WTC11 (cell line): ENCODE measurements around the gene RPL36A. TPM values are rescaled to one million over a fixed set of nuclear protein-coding genes. Genes with fewer than 3 reads are reported as not detected.

ENCODE experiments used
- ATAC-seq: fragments of 200-7000 bp; cut with Tn5 transposase; 2 replicates; pipeline ENCODE4 v1.10.0; 2021; ENCODE audit warnings: mild to moderate bottlenecking, moderate library complexity
- Bru-seq: library from RNA; stranded (reverse); fragments of 400-500 nt; gene quantifications from one replicate; lab custom pipeline; 2021; lab: Mats Ljungman, UMichigan
- CTCF ChIA-PET: fragments of 300-600 bp; sonication (Branson Sonifier 250); formaldehyde crosslinking; loops from one replicate; lab custom pipeline; 2021; ENCODE audit warnings: antibody characterized with exemption; lab: Charles Lee
- POLR2A ChIA-PET: fragments of 350-600 bp; sonication (Branson Sonifier 250); formaldehyde crosslinking; loops from one replicate; lab custom pipeline; 2021; ENCODE audit warnings: antibody characterized with exemption; lab: Charles Lee
- DNase-seq: peaks from one replicate; pipeline ENCODE4 v3.0.0; 2021; ENCODE audit warnings: low spot score
- H3K27ac Mint-ChIP-seq: 2 replicates; pipeline ENCODE4 v1.8.0; 2021; ENCODE audit warnings: mixed read lengths
- H3K27me3 Mint-ChIP-seq: 2 replicates; pipeline ENCODE4 v1.8.0; 2021; ENCODE audit warnings: low read depth, mild to moderate bottlenecking, moderate library complexity, mixed read lengths
- H3K36me3 Mint-ChIP-seq: 2 replicates; pipeline ENCODE4 v1.8.0; 2021; ENCODE audit warnings: mixed read lengths
- H3K4me1 Mint-ChIP-seq: 2 replicates; pipeline ENCODE4 v1.8.0; 2022; ENCODE audit warnings: mixed read lengths
- H3K4me3 Mint-ChIP-seq: 2 replicates; pipeline ENCODE4 v1.8.0; 2021; ENCODE audit warnings: mild to moderate bottlenecking, moderate library complexity, mixed read lengths
- H3K9me3 Mint-ChIP-seq: 2 replicates; pipeline ENCODE4 v1.8.0; 2021; ENCODE audit warnings: mixed read lengths
- CREB1 ChIP-seq: sonication (generic); formaldehyde crosslinking; IDR thresholded peaks from 2 replicates; pipeline ENCODE4 v1.8.0; 2023; ENCODE audit warnings: mild to moderate bottlenecking, missing genetic modification reagents
- JAZF1 ChIP-seq: fragments of 250-450 bp; sonication (Bioruptor Pico); IDR thresholded peaks from 2 replicates; pipeline ENCODE4 v1.9.0; 2021; ENCODE audit warnings: moderate library complexity, mild to moderate bottlenecking, inconsistent platforms
- KAT7 ChIP-seq: sonication (generic); formaldehyde crosslinking; IDR thresholded peaks from 2 replicates; pipeline ENCODE4 v1.8.1; 2023; ENCODE audit warnings: missing genetic modification reagents, mild to moderate bottlenecking, borderline replicate concordance
- MXD4 ChIP-seq: fragments of 250-450 bp; sonication (Bioruptor Pico); IDR thresholded peaks from 2 replicates; pipeline ENCODE4 v1.8.0; 2021; ENCODE audit warnings: mild to moderate bottlenecking, moderate library complexity, borderline replicate concordance
- PRRX2 ChIP-seq: fragments of 250-450 bp; sonication (Bioruptor Pico); IDR thresholded peaks from 2 replicates; pipeline ENCODE4 v1.8.0; 2021; ENCODE audit warnings: mild to moderate bottlenecking
- RELA ChIP-seq: sonication (generic); formaldehyde crosslinking; IDR thresholded peaks from 2 replicates; pipeline ENCODE4 v1.8.1; 2022; ENCODE audit warnings: missing genetic modification reagents, mild to moderate bottlenecking, borderline replicate concordance
- SMAD4 ChIP-seq: sonication (generic); formaldehyde crosslinking; IDR thresholded peaks from 2 replicates; pipeline ENCODE4 v1.8.0; 2022; ENCODE audit warnings: mild to moderate bottlenecking, missing genetic modification reagents
- ZNF232 ChIP-seq: sonication (generic); formaldehyde crosslinking; IDR thresholded peaks from 2 replicates; pipeline ENCODE4 v1.8.0; 2022; ENCODE audit warnings: mild to moderate bottlenecking, missing genetic modification reagents
- ZNF671 ChIP-seq: fragments of 250-450 bp; sonication (Bioruptor Pico); IDR thresholded peaks from 2 replicates; pipeline ENCODE4 v1.8.0; 2021; ENCODE audit warnings: mild to moderate bottlenecking
- long read RNA-seq, 3 experiments: library from RNA in 1 of 3; library from capped mRNA in 1 of 3; library from polyadenylated mRNA in 1 of 3; unstranded in 2 of 3; stranded (forward) in 1 of 3; transcript quantifications; one replicate each; pipeline ENCODE4 v2.0.0, GENCODE V29; 2021
- total RNA-seq: library from RNA; stranded (reverse); gene quantifications from 3 replicates; pipeline ENCODE4 v1.2.3, GENCODE V29; 2021
- TF ChIP-seq, protein P1 (sequence below): sonication (generic); formaldehyde crosslinking; IDR thresholded peaks from 2 replicates; pipeline ENCODE4 v1.8.1; 2023; ENCODE audit warnings: mild to moderate bottlenecking, missing genetic modification reagents, moderate library complexity
- TF ChIP-seq, protein P2 (sequence below): sonication (generic); formaldehyde crosslinking; IDR thresholded peaks from 2 replicates; pipeline ENCODE4 v1.8.1; 2022; ENCODE audit warnings: low read depth, missing genetic modification reagents, borderline replicate concordance
- TF ChIP-seq, protein P3 (sequence below): sonication (generic); formaldehyde crosslinking; IDR thresholded peaks from 2 replicates; pipeline ENCODE4 v1.8.1; 2022; ENCODE audit warnings: mild to moderate bottlenecking, missing genetic modification reagents, moderate library complexity, borderline replicate concordance
- TF ChIP-seq, protein P4 (sequence below): fragments of 250-450 bp; sonication (Bioruptor Pico); IDR thresholded peaks from 2 replicates; pipeline ENCODE4 v1.9.0; 2021; ENCODE audit warnings: mild to moderate bottlenecking, borderline replicate concordance
- TF ChIP-seq, protein P5 (sequence below): fragments of 250-450 bp; sonication (Bioruptor Pico); IDR thresholded peaks from 2 replicates; pipeline ENCODE4 v1.9.0; 2021; ENCODE audit warnings: mild to moderate bottlenecking
- TF ChIP-seq, protein P6 (sequence below): sonication (generic); formaldehyde crosslinking; IDR thresholded peaks from 2 replicates; pipeline ENCODE4 v1.8.0; 2022; ENCODE audit warnings: mild to moderate bottlenecking, missing genetic modification reagents
- TF ChIP-seq, protein P7 (sequence below): sonication (generic); formaldehyde crosslinking; IDR thresholded peaks from 2 replicates; pipeline ENCODE4 v1.8.1; 2023; ENCODE audit warnings: mild to moderate bottlenecking, missing genetic modification reagents
- TF ChIP-seq, protein P8 (sequence below): fragments of 250-450 bp; sonication (Bioruptor Pico); IDR thresholded peaks from 2 replicates; pipeline ENCODE4 v1.9.0; 2021; ENCODE audit warnings: mild to moderate bottlenecking
- TF ChIP-seq, protein P9 (sequence below): sonication (generic); formaldehyde crosslinking; IDR thresholded peaks from 2 replicates; pipeline ENCODE4 v1.8.0; 2023; ENCODE audit warnings: missing genetic modification reagents

The RPL36A gene
- 320 to 429 TPM (median 409 TPM) in 3 replicates for total RNA-seq
- percentile 99 among the genes with signal in this experiment for Bru-seq, nascent RNA
- long read RNA-seq, experiment 1, transcript RPL36A-203 (5 exons, 910 nt): major isoform, 170 of 191 reads
- long read RNA-seq, experiment 1, partial matches to known transcripts: 8 of 191 reads
- long read RNA-seq, experiment 1, other reads (novel, unspliced or antisense): 3 of 191 reads
- long read RNA-seq, experiment 2, transcript RPL36A-205 (4 exons, 710 nt): minor isoform, 9 of 85 reads
- long read RNA-seq, experiment 2, transcript RPL36A-203 (5 exons, 910 nt): major isoform, 66 of 85 reads
- long read RNA-seq, experiment 2, partial matches to known transcripts: 1 of 85 reads
- long read RNA-seq, experiment 2, other reads (novel, unspliced or antisense): 4 of 85 reads
- long read RNA-seq, experiment 3, transcript RPL36A-204 (3 exons, 2,240 nt): major isoform, 8 of 18 reads
- long read RNA-seq, experiment 3, partial matches to known transcripts: 9 of 18 reads
- long read RNA-seq, experiment 3, other reads (novel, unspliced or antisense): 1 of 18 reads

DNA sequence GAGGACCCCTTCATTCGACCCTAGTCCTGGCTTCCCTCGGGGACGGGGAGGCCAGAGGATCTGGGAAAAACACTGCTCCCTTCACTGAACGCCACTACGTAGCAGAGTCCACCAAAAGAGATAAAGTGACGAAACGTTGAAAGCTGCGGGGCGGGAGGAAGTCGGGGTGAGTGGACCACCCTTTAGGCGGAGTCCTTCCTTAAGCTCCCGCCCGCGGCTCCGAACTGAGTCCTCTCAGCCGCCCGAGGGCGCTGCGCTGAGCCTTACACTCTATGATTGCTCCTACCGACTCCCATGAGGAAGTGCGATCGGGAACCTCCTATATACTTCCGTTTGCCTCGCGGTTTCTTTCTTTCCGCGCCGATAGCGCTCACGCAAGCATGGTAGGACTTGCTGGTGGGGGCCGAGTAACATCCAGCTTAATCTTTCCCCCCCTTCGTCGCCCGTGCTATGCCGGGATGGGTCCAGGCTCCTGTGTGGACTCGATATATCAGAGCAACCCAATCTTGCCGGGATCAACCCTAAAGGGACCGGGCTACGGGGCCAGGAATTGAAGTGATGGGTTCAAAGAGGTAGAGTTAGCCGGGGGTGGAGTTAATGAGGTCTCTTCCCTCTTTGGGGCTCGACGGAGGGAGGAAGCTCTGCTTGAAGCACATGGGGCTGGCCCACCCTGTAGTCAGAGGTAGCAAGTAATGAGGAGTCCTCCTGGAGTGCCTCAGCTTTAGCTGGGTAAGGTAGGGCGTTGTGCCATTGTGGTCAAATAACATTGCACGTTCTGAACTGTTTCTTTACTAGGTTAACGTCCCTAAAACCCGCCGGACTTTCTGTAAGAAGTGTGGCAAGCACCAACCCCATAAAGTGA, at the start of gene RPL36A:
TSS of gene RPL36A (plus strand) at position 348 of the 862 bp plus-strand sequence. CDS start at position 381, 33 bp downstream.
- ChIA-PET CTCF (interaction anchor here (0.7 to 1.2 kb wide), 4 partner anchors 13 to 42 kb away, joined by 3 to 4 read pairs (median 3); partner anchors contain the start of gene TIMM8A), POLR2A (interaction anchor here (0.6 to 1.2 kb wide), 8 partner anchors 13 to 43 kb away, joined by 3 to 8 read pairs (median 4); partner anchors contain the start of genes GLA, HNRNPH2 and TIMM8A)
- Mint-ChIP-seq H3K27me3 (no peaks in the 10 kb centered on the region), H3K36me3 (peaks cover 42% of the 10 kb centered on the region), H3K9me3 (no peaks in the 10 kb centered on the region), H3K4me1 (peaks cover 19% of the 10 kb centered on the region), H3K27ac (peak within 1 kb of the TSS; percentile 97), H3K4me3 (peak within 1 kb of the TSS; percentile 92)
- ATAC-seq: peak; percentile 94
- DNase-seq: peak; percentile 84
- TF ChIP-seq ZNF671: peak; percentile 91; the same call in 1 of the 2 replicates
- TF ChIP-seq, protein P1, sequence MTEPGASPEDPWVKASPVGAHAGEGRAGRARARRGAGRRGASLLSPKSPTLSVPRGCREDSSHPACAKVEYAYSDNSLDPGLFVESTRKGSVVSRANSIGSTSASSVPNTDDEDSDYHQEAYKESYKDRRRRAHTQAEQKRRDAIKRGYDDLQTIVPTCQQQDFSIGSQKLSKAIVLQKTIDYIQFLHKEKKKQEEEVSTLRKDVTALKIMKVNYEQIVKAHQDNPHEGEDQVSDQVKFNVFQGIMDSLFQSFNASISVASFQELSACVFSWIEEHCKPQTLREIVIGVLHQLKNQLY (CRISPR knock-in tag): no peak
- TF ChIP-seq JAZF1 (CRISPR knock-in tag): no peak
- TF ChIP-seq RELA (CRISPR knock-in tag): no peak
- TF ChIP-seq, protein P2, sequence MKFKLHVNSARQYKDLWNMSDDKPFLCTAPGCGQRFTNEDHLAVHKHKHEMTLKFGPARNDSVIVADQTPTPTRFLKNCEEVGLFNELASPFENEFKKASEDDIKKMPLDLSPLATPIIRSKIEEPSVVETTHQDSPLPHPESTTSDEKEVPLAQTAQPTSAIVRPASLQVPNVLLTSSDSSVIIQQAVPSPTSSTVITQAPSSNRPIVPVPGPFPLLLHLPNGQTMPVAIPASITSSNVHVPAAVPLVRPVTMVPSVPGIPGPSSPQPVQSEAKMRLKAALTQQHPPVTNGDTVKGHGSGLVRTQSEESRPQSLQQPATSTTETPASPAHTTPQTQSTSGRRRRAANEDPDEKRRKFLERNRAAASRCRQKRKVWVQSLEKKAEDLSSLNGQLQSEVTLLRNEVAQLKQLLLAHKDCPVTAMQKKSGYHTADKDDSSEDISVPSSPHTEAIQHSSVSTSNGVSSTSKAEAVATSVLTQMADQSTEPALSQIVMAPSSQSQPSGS (CRISPR knock-in tag): no peak
- no peak for TF ChIP-seq ZNF232
- TF ChIP-seq MXD4: no peak
- TF ChIP-seq, protein P3, sequence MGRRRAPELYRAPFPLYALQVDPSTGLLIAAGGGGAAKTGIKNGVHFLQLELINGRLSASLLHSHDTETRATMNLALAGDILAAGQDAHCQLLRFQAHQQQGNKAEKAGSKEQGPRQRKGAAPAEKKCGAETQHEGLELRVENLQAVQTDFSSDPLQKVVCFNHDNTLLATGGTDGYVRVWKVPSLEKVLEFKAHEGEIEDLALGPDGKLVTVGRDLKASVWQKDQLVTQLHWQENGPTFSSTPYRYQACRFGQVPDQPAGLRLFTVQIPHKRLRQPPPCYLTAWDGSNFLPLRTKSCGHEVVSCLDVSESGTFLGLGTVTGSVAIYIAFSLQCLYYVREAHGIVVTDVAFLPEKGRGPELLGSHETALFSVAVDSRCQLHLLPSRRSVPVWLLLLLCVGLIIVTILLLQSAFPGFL (CRISPR knock-in tag): no peak
- TF ChIP-seq PRRX2: peak; percentile 76
- TF ChIP-seq, protein P4, sequence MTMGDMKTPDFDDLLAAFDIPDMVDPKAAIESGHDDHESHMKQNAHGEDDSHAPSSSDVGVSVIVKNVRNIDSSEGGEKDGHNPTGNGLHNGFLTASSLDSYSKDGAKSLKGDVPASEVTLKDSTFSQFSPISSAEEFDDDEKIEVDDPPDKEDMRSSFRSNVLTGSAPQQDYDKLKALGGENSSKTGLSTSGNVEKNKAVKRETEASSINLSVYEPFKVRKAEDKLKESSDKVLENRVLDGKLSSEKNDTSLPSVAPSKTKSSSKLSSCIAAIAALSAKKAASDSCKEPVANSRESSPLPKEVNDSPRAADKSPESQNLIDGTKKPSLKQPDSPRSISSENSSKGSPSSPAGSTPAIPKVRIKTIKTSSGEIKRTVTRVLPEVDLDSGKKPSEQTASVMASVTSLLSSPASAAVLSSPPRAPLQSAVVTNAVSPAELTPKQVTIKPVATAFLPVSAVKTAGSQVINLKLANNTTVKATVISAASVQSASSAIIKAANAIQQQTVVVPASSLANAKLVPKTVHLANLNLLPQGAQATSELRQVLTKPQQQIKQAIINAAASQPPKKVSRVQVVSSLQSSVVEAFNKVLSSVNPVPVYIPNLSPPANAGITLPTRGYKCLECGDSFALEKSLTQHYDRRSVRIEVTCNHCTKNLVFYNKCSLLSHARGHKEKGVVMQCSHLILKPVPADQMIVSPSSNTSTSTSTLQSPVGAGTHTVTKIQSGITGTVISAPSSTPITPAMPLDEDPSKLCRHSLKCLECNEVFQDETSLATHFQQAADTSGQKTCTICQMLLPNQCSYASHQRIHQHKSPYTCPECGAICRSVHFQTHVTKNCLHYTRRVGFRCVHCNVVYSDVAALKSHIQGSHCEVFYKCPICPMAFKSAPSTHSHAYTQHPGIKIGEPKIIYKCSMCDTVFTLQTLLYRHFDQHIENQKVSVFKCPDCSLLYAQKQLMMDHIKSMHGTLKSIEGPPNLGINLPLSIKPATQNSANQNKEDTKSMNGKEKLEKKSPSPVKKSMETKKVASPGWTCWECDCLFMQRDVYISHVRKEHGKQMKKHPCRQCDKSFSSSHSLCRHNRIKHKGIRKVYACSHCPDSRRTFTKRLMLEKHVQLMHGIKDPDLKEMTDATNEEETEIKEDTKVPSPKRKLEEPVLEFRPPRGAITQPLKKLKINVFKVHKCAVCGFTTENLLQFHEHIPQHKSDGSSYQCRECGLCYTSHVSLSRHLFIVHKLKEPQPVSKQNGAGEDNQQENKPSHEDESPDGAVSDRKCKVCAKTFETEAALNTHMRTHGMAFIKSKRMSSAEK (CRISPR knock-in tag): peak; percentile 41; the same call in 1 of the 2 replicates
- TF ChIP-seq, protein P5, sequence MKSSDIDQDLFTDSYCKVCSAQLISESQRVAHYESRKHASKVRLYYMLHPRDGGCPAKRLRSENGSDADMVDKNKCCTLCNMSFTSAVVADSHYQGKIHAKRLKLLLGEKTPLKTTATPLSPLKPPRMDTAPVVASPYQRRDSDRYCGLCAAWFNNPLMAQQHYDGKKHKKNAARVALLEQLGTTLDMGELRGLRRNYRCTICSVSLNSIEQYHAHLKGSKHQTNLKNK (CRISPR knock-in tag): no peak
- TF ChIP-seq, protein P6, sequence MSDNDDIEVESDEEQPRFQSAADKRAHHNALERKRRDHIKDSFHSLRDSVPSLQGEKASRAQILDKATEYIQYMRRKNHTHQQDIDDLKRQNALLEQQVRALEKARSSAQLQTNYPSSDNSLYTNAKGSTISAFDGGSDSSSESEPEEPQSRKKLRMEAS (CRISPR knock-in tag): peak; percentile 82
- TF ChIP-seq, protein P7, sequence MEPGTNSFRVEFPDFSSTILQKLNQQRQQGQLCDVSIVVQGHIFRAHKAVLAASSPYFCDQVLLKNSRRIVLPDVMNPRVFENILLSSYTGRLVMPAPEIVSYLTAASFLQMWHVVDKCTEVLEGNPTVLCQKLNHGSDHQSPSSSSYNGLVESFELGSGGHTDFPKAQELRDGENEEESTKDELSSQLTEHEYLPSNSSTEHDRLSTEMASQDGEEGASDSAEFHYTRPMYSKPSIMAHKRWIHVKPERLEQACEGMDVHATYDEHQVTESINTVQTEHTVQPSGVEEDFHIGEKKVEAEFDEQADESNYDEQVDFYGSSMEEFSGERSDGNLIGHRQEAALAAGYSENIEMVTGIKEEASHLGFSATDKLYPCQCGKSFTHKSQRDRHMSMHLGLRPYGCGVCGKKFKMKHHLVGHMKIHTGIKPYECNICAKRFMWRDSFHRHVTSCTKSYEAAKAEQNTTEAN (CRISPR knock-in tag): no peak
- TF ChIP-seq KAT7: no peak
- TF ChIP-seq, protein P8, sequence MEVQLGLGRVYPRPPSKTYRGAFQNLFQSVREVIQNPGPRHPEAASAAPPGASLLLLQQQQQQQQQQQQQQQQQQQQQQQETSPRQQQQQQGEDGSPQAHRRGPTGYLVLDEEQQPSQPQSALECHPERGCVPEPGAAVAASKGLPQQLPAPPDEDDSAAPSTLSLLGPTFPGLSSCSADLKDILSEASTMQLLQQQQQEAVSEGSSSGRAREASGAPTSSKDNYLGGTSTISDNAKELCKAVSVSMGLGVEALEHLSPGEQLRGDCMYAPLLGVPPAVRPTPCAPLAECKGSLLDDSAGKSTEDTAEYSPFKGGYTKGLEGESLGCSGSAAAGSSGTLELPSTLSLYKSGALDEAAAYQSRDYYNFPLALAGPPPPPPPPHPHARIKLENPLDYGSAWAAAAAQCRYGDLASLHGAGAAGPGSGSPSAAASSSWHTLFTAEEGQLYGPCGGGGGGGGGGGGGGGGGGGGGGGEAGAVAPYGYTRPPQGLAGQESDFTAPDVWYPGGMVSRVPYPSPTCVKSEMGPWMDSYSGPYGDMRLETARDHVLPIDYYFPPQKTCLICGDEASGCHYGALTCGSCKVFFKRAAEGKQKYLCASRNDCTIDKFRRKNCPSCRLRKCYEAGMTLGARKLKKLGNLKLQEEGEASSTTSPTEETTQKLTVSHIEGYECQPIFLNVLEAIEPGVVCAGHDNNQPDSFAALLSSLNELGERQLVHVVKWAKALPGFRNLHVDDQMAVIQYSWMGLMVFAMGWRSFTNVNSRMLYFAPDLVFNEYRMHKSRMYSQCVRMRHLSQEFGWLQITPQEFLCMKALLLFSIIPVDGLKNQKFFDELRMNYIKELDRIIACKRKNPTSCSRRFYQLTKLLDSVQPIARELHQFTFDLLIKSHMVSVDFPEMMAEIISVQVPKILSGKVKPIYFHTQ (CRISPR knock-in tag): peak; percentile 91
- TF ChIP-seq, protein P9, sequence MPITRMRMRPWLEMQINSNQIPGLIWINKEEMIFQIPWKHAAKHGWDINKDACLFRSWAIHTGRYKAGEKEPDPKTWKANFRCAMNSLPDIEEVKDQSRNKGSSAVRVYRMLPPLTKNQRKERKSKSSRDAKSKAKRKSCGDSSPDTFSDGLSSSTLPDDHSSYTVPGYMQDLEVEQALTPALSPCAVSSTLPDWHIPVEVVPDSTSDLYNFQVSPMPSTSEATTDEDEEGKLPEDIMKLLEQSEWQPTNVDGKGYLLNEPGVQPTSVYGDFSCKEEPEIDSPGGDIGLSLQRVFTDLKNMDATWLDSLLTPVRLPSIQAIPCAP (CRISPR knock-in tag): no peak
- TF ChIP-seq SMAD4 (CRISPR knock-in tag): no peak
- TF ChIP-seq CREB1: no peak
